Astrocyte (in vitro differentiated cells and primary cell): Measurements from ENCODE around the gene KBTBD7.

Source experiments
- EZH2 ChIP-seq: IDR thresholded peaks from 2 replicates; pipeline ENCODE4 v1.6.1; 2012; ENCODE audit warnings: mild to moderate bottlenecking, low read length, inconsistent platforms; ENCODE audit not compliant: insufficient read depth
- TF ChIP-seq, protein P1 (sequence below): IDR thresholded peaks from 2 replicates; pipeline ENCODE4 v1.5.1; 2011; ENCODE audit warnings: low read depth, mild to moderate bottlenecking, inconsistent platforms, low read length, moderate library complexity; ENCODE audit not compliant: insufficient read depth

DNA sequence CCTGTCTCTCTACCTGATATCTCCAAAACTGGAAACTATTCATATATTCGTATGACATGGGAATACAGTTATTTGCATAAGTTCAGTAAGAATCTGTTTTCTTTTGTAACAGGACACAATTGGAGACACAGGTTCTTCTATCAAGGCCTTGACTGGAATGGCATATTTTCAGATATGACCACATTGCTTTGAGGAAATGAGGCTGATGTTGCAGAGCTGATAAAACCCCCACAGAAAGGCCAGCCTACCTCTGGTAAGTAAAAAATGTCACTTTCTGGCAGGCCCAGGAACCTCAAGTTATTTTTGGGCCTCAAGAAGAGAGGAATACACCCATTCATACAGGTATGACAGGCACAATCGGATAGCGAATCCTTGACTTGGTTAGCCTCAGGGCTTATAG is 32.2 kb downstream of the KBTBD7 start:
- TF ChIP-seq, protein P1, sequence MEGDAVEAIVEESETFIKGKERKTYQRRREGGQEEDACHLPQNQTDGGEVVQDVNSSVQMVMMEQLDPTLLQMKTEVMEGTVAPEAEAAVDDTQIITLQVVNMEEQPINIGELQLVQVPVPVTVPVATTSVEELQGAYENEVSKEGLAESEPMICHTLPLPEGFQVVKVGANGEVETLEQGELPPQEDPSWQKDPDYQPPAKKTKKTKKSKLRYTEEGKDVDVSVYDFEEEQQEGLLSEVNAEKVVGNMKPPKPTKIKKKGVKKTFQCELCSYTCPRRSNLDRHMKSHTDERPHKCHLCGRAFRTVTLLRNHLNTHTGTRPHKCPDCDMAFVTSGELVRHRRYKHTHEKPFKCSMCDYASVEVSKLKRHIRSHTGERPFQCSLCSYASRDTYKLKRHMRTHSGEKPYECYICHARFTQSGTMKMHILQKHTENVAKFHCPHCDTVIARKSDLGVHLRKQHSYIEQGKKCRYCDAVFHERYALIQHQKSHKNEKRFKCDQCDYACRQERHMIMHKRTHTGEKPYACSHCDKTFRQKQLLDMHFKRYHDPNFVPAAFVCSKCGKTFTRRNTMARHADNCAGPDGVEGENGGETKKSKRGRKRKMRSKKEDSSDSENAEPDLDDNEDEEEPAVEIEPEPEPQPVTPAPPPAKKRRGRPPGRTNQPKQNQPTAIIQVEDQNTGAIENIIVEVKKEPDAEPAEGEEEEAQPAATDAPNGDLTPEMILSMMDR = no peak
- TF ChIP-seq EZH2 = no peak
